Stimulated activated naive B cell treated with anti-CD40 and anti-IgM and Interleukin-4, amounts not matched to agents 10 μg/mL and 1 μg/mL and 100 μg/mL, for 72 hours (primary cell): ENCODE data around the gene ERP29.
"Not testable (repeated sequence)": the region's sequence is repeated elsewhere in the genome, so short reads cannot be mapped to it uniquely, and the experiment has no call there.

Experiments
- ATAC-seq, 2 donors: fragments of 150-1000 bp; cut with Tn5 transposase; replicated peaks; 2 replicates each; pipeline ENCODE4 v1.10.0; 2021; ENCODE audit warnings: moderate library complexity in 1 of 2
- DNase-seq: peaks from one replicate; pipeline ENCODE4 v3.0.0; 2021
- H3K27ac Mint-ChIP-seq: one replicate; pipeline ENCODE4 v1.8.0; 2022; ENCODE audit warnings: mild to moderate bottlenecking, mixed read lengths
- H3K27me3 Mint-ChIP-seq, 2 donors: one replicate each; pipeline ENCODE4 v1.8.0; 2022; ENCODE audit warnings: mixed read lengths in 2 of 2
- H3K36me3 Mint-ChIP-seq, 2 donors: one replicate each; pipeline ENCODE4 v1.8.0; 2022; ENCODE audit warnings: mixed read lengths in 2 of 2, mild to moderate bottlenecking in 1 of 2
- H3K4me1 Mint-ChIP-seq, 2 donors: one replicate each; pipeline ENCODE4 v1.8.0; 2022; ENCODE audit warnings: mixed read lengths in 2 of 2, mild to moderate bottlenecking in 1 of 2
- H3K4me3 Mint-ChIP-seq, 2 donors: one replicate each; pipeline ENCODE4 v1.8.0; 2022; ENCODE audit warnings: mild to moderate bottlenecking in 2 of 2, mixed read lengths in 2 of 2, moderate library complexity in 1 of 2
- H3K9me3 Mint-ChIP-seq, 2 donors: one replicate each; pipeline ENCODE4 v1.8.0; 2022; ENCODE audit warnings: mixed read lengths in 2 of 2, mild to moderate bottlenecking in 1 of 2

Gene ERP29

DNA sequence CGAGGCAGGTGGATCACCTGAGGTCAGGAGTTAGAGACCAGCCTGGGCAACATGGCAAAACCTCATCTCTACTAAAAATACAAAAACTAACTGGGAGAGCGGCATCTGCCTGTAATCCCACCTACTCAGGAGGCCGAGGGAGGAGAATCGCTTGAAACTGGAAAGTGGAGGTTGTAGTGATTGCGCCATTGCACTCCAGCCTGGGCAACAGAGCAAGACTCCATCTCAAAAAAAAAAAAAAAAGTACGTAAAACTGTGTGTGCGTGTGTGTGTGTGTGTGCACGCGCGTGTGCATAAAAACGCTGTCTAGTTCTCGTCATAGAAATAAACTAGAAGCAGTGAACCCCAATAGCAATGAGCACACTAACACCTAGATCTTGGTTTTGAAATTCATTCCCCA lies 23.4 kb downstream of the ERP29 start:
- not testable (repeated sequence) for H3K27ac Mint-ChIP-seq, H3K4me1 Mint-ChIP-seq, H3K4me3 Mint-ChIP-seq, H3K9me3 Mint-ChIP-seq, ATAC-seq, DNase-seq, H3K27me3 Mint-ChIP-seq
- H3K36me3 Mint-ChIP-seq, result peaks cover 52% of the 10 kb centered on the region in 2 donors

DNA sequence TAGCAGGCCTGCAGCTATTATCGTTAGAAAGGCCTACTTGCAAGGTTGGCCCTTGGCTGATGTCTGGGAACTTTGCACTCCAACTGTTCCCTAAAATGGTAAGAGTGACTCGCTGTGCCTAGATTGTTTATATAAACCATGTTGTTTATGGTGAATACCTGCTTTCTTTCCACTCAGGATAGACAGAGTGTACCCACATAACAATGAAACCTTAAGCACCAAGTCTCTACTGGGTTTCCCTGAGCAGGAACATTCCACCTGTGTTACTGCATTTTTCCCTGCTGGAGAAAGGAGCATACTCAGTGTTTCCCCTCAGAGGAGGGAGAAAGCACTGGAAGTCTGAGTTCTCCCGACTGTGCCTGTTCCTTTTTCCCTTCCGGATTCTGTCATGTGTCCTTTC lies 32.8 kb downstream of the ERP29 start:
- Mint-ChIP-seq H3K9me3 (no peaks in the 10 kb centered on the region), H3K4me3 (no peak overlapping the region), H3K36me3 (peaks cover 26 to 37% of the 10 kb centered on the region in 2 donors), H3K27me3 (no peaks in the 10 kb centered on the region), H3K27ac (peak overlapping the region; percentile 15), H3K4me1 (peaks cover 2 to 10% of the 10 kb centered on the region in 2 donors)
- DNase-seq (no peak), ATAC-seq (no peak)

DNA sequence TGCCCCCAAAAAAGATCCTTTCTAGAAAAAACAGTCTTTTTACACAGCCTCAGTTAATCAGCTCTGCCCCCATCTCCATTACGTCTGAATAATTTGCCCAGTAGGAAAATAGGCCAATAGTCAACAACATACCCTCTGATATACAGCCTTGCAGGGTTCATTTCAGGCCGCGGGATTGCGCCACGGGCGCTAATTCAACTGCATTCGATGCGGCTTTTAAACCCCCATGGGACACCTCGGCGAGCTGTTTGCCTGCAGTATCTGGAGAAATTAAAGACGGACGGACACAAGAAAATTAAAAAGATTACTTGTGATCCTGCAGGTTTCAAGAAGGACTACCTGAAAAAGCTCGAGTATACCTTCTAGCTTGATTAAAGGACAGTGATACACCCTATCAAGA lies 36.1 kb downstream of the ERP29 start:
- Mint-ChIP-seq H3K4me3 (no peak overlapping the region), H3K9me3 (no peaks in the 10 kb centered on the region), H3K36me3 (peaks cover 31 to 46% of the 10 kb centered on the region in 2 donors), H3K4me1 (peaks cover 5 to 10% of the 10 kb centered on the region in 2 donors), H3K27me3 (no peaks in the 10 kb centered on the region), H3K27ac (no peak overlapping the region)
- no peak for DNase-seq
- ATAC-seq, result no peak

DNA sequence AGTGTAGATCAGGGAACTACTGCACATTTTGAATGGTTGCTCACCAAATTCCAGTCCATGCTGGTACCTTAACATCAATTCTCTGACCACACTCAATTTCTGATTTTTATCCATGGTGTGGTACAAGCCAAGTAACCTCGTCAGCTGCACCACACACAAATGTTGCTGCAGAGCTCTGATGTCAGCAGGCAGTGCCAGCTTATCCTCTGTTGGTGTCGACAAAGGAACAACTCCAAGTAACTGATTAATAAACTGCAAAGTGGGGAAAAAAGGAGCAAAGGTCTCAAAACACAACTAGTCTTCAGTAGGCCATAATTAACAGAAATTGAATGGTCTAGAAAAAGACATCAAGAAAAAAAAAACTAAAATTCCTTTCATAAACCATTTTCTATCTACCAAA lies 47.9 kb downstream of the ERP29 start:
- no peak overlapping the region for H3K27ac Mint-ChIP-seq
- DNase-seq (no peak), ATAC-seq (no peak)
- no peaks in the 10 kb centered on the region for H3K27me3 Mint-ChIP-seq
- no peak overlapping the region for H3K4me3 Mint-ChIP-seq
- no peaks in the 10 kb centered on the region for H3K9me3 Mint-ChIP-seq
- H3K36me3 Mint-ChIP-seq, result peaks cover 35 to 46% of the 10 kb centered on the region in 2 donors
- no peaks in the 10 kb centered on the region for H3K4me1 Mint-ChIP-seq

DNA sequence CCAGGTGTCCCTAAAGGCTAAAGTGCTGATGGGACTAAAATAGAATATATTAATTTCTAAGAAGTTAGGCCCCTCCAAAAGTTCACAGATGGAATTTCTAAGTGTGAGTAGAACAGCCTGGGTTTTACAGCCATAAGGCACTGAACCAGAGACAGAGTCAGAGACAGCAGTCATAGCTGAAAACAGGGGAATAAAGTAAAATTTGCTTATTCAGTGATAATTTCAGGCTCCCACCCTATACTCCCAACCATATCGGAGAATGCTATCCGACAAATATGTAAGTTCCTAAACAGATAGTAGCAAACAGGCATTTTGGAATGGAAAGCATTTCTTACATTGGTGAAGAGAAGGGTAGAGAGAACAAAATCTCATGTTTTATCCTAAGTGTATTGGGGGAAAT lies 50.0 kb downstream of the ERP29 start:
- no peak overlapping the region for H3K4me3 Mint-ChIP-seq
- H3K27ac Mint-ChIP-seq, result no peak overlapping the region
- no peaks in the 10 kb centered on the region for H3K27me3 Mint-ChIP-seq
- DNase-seq (no peak), ATAC-seq (no peak)
- H3K4me1 Mint-ChIP-seq, result no peaks in the 10 kb centered on the region
- H3K36me3 Mint-ChIP-seq, result peaks cover 37 to 51% of the 10 kb centered on the region in 2 donors
- no peaks in the 10 kb centered on the region for H3K9me3 Mint-ChIP-seq

DNA sequence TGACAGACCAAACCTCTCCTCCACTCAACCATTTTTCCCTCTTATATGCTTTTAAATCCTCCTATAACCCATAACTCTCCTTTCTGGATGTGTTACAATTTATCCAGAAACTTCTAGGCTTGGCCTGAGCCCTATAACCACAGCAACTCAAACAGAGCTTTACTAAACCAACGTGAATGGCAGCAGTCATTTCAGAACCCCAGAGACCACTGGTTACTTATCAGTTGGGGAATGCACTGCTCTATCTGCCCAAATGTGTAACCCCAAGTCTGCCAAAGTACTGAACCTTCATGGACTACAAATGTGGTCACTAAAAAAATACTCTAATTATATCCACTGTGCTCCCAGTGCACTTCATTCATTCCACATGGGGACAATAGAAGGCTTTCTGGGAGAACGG lies 53.3 kb downstream of the ERP29 start:
- Mint-ChIP-seq H3K27me3 (no peaks in the 10 kb centered on the region), H3K4me3 (no peak overlapping the region), H3K27ac (peak overlapping the region; percentile 1), H3K4me1 (no peaks in the 10 kb centered on the region), H3K36me3 (peaks cover 32 to 47% of the 10 kb centered on the region in 2 donors), H3K9me3 (no peaks in the 10 kb centered on the region)
- ATAC-seq (no peak), DNase-seq (no peak)
